Testis (tissue), 3 donors: ENCODE measurements around the gene RASL11B. TPM values are rescaled to one million over a fixed set of nuclear protein-coding genes. Genes with fewer than 3 reads are reported as not detected.

ENCODE experiments used
- DNase-seq: peaks from one replicate; pipeline ENCODE4 v3.0.0-alpha.2; 2019
- H3K27ac ChIP-seq, 2 donors: fragments of 200-600 bp; sonication (generic); one replicate each; pipeline ENCODE4 v1.5.1; 2019
- H3K27me3 ChIP-seq: fragments of 200-600 bp; sonication (generic); one replicate; pipeline ENCODE4 v1.5.1; 2019
- H3K36me3 ChIP-seq: fragments of 200-600 bp; sonication (generic); one replicate; pipeline ENCODE4 v1.5.1; 2017; ENCODE audit warnings: low read depth; ENCODE audit errors: missing control alignments
- H3K4me1 ChIP-seq: fragments of 200-600 bp; sonication (generic); one replicate; pipeline ENCODE4 v1.5.1; 2019
- H3K4me3 ChIP-seq, 2 donors: fragments of 200-600 bp; sonication (generic); one replicate each; pipeline ENCODE4 v1.5.1; 2017 to 2019
- H3K9me3 ChIP-seq: fragments of 200-600 bp; sonication (generic); one replicate; pipeline ENCODE4 v1.5.1; 2017
- POLR2A ChIP-seq: fragments of 450-650 bp; IDR thresholded peaks from one replicate; pipeline ENCODE4 v1.6.1; 2017; ENCODE audit warnings: antibody characterized with exemption, mild to moderate bottlenecking, moderate library complexity
- WGBS, 2 donors: methylation state at CpG; one replicate each; pipeline ENCODE4 v1.1.5; 2018; 5-methylcytosine and 5-hydroxymethylcytosine counted together
- intact Hi-C: fragments of 100-400 bp; cut with DNase I; formaldehyde crosslinking; loops from one replicate; pipeline ENCODE4 v1.15.1; 2023; ENCODE audit warnings: low total_unique reads
- polyA plus RNA-seq: library from polyadenylated mRNA; stranded (reverse); fragments of 350-450 nt; fragmentation: Illumina TruSeq; extraction: RNeasy Lipid Tissue Mini Kit (QIAGEN cat#74804); gene quantifications from one replicate; pipeline ENCODE4 v1.2.3, GENCODE V29; 2014; ENCODE audit warnings: low read depth, low replicate concordance; ENCODE audit not compliant: insufficient read depth
- total RNA-seq, 2 donors: library from RNA; depleted of rRNA; stranded (reverse); fragments of >200 nt; gene quantifications; one replicate each; pipeline ENCODE4 v1.2.3, GENCODE V29; 2016
- TF ChIP-seq, protein P1 (sequence below), 3 experiments: fragments of 450-650 bp in 2 of 3; fragments of 200-600 bp in 1 of 3; sonication (generic) in 1 of 3; IDR thresholded peaks; one replicate each; pipeline ENCODE4 v1.5.1; 2016 to 2019; ENCODE audit warnings: antibody characterized with exemption in 3 of 3, mild to moderate bottlenecking in 2 of 3, moderate library complexity in 1 of 3

RASL11B gene
- total and polyA plus RNA-seq, 3 donors from 2014 or later = 15.3 to 25.5 (median 16.7) TPM

DNA sequence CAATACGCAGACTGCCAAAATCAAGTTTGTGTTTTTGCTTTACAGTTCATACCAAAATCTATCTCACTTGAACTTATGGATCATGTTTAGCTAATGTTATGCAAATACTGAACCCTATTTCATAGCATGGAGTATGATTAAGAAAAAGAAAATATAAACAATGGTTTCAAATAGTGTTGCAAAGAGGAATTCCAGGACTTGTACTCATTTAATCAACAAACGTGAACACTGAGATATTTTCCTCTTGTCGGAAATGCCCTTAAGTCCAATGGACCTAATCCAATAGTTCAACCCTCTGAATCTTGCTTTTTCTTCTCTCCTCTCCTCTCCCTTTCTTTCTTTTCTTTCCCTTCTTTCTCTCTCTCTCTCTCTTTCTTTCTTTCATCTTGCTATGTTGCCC lies 30.8 kb downstream of the RASL11B start:
- Histone ChIP-seq H3K4me3 (no peak overlapping the region), H3K27ac (no peak overlapping the region), H3K36me3 (no peaks in the 10 kb centered on the region), H3K9me3 (no peaks in the 10 kb centered on the region), H3K27me3 (no peaks in the 10 kb centered on the region), H3K4me1 (no peaks in the 10 kb centered on the region)
- DNase-seq = no peak
- WGBS, 2 donors = 78% methylated on average over 3 of the region's 3 CpGs
- TF ChIP-seq POLR2A = no peak
- TF ChIP-seq, protein P1, sequence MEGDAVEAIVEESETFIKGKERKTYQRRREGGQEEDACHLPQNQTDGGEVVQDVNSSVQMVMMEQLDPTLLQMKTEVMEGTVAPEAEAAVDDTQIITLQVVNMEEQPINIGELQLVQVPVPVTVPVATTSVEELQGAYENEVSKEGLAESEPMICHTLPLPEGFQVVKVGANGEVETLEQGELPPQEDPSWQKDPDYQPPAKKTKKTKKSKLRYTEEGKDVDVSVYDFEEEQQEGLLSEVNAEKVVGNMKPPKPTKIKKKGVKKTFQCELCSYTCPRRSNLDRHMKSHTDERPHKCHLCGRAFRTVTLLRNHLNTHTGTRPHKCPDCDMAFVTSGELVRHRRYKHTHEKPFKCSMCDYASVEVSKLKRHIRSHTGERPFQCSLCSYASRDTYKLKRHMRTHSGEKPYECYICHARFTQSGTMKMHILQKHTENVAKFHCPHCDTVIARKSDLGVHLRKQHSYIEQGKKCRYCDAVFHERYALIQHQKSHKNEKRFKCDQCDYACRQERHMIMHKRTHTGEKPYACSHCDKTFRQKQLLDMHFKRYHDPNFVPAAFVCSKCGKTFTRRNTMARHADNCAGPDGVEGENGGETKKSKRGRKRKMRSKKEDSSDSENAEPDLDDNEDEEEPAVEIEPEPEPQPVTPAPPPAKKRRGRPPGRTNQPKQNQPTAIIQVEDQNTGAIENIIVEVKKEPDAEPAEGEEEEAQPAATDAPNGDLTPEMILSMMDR (IDR thresholded peaks at IDR 0.05) = no peak
- intact Hi-C loops = no loop called here

DNA sequence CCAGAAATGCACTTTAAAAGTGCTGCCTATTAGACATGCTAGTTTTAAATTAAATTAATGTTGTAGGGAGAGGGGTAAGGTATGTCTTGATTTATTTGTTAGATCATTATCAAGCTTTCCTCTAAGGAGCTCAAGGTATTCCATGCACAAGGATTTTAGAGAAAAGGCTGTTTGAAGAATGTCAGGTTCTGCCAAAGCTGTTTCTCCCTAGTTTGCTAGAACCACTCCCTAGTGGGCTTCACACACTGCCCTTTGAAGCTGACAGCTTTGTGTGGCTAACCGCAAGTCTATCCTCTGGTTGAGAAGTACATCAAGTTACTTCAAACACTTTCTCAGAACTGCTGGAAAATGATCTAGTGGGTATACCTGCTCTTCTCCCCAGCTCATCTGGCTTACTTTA lies 32.3 kb downstream of the RASL11B start:
- Histone ChIP-seq H3K4me3 (no peak overlapping the region), H3K27me3 (no peaks in the 10 kb centered on the region), H3K36me3 (no peaks in the 10 kb centered on the region), H3K9me3 (no peaks in the 10 kb centered on the region), H3K4me1 (no peaks in the 10 kb centered on the region), H3K27ac (no peak overlapping the region)
- DNase-seq = no peak
- TF ChIP-seq POLR2A = no peak
- TF ChIP-seq, protein P1 (IDR thresholded peaks at IDR 0.05) = no peak
- intact Hi-C loops = no loop called here
- 89 to 91% methylated on average over 1 of the region's 1 CpG for WGBS, 2 donors

DNA sequence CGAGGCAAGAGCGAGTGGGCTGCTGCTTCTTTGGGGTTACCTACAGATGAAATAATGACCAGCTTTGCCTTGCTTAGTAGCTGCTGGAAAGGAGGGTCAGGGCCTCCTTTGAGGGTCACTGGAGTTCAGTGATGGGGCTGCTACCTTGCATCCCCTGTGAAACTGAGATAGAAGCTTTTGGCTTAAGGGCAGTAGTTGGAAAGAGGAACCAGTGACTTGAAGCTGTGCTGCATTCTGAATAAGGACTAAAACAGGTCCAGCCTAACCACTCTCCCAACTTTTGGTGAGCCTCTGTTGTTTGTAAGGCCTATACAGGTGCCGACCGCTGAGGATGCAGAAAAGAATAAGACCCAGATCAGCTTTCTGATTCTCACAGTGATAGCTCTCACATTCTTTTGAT lies 41.2 kb downstream of the RASL11B start:
- TF ChIP-seq, protein P1 (IDR thresholded peaks at IDR 0.05) = no peak
- no peak for TF ChIP-seq POLR2A

DNA sequence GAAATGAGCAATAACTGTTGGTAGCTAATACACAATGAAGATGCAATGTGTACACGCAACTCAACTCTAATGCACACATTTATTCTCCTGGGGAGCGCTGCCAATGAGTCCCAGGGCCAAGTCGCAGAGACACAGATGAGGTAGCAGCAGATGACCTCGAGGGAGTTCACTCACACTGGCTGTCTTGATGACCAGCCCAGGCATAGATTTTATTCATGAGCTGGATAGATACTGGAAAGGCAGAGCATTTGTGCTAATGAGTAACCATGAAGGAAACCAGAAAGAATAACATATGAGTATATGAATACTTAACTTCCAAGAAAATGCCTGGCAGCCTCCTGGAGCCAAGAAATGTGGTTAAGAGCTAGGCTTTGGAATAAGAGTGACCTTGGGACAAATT lies 42.3 kb downstream of the RASL11B start:
- TF ChIP-seq, protein P1 (IDR thresholded peaks at IDR 0.05) = no peak
- TF ChIP-seq POLR2A = no peak
- intact Hi-C loops = no loop called here
- Histone ChIP-seq H3K4me3 (no peak overlapping the region), H3K4me1 (no peaks in the 10 kb centered on the region), H3K9me3 (no peaks in the 10 kb centered on the region), H3K36me3 (no peaks in the 10 kb centered on the region), H3K27me3 (no peaks in the 10 kb centered on the region), H3K27ac (no peak overlapping the region)
- WGBS, 2 donors = 87% methylated on average over 4 of the region's 4 CpGs
- no peak for DNase-seq

More for the DNA sequence above, 41.2 kb downstream of the RASL11B start:
- no peak overlapping the region for H3K4me3 ChIP-seq
- H3K27me3 ChIP-seq = no peaks in the 10 kb centered on the region
- 95% methylated on average over 4 of the region's 4 CpGs for WGBS, 2 donors
- no peaks in the 10 kb centered on the region for H3K36me3 ChIP-seq
- intact Hi-C loops = no loop called here
- no peak overlapping the region for H3K27ac ChIP-seq
- no peak for DNase-seq
- no peaks in the 10 kb centered on the region for H3K9me3 ChIP-seq
- no peaks in the 10 kb centered on the region for H3K4me1 ChIP-seq

DNA sequence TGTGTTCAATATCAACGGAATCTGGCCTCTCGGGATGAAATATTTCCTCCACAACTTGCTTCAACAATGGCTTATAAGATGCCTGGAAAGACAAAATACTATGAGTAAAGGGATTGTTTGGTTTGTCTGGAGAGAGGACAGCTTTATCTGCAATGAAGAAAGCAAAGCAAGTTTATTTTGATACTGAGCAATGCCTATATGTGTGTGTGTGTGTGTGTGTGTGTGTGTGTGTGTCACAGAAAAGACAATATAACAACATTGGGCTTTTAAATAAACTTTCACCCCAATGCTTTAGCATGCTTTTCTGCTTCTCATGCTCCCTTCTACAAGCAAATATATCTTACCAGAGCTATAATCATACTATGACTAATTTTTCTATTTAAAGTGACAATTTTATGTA lies 45.4 kb downstream of the RASL11B start:
- intact Hi-C loops = no loop called here
- Histone ChIP-seq H3K4me1 (no peaks in the 10 kb centered on the region), H3K36me3 (no peaks in the 10 kb centered on the region), H3K4me3 (no peak overlapping the region), H3K27ac (no peak overlapping the region), H3K27me3 (no peaks in the 10 kb centered on the region), H3K9me3 (no peaks in the 10 kb centered on the region)
- 87 to 93% methylated on average over 2 of the region's 2 CpGs for WGBS, 2 donors
- DNase-seq = no peak
- TF ChIP-seq, protein P1 (IDR thresholded peaks at IDR 0.05) = no peak
- no peak for TF ChIP-seq POLR2A
